Transverse colon (tissue), 4 donors: ENCODE results near the gene LRRC75A.

Source experiments
- EP300 ChIP-seq: sonication (generic); formaldehyde crosslinking; IDR thresholded peaks from one replicate; pipeline ENCODE4 v1.6.1; 2017; ENCODE audit warnings: antibody characterized with exemption, low read depth
- POLR2A ChIP-seq: fragments of 450-650 bp; IDR thresholded peaks from one replicate; pipeline ENCODE4 v1.6.1; 2016; ENCODE audit warnings: antibody characterized with exemption, mild to moderate bottlenecking, moderate library complexity
- POLR2AphosphoS5 ChIP-seq, 3 donors: sonication (generic); formaldehyde crosslinking; IDR thresholded peaks; one replicate each; pipeline ENCODE4 v1.6.1; 2016; ENCODE audit warnings: antibody characterized with exemption in 3 of 3
- TF ChIP-seq, protein P1 (sequence below), 5 experiments: fragments of 200-600 bp in 3 of 5; fragments of 450-650 bp in 2 of 5; sonication (generic) in 3 of 5; IDR thresholded peaks; 1 replicate in 2 of 5; 2 replicates in 3 of 5; pipeline ENCODE4 v1.5.1; 2016 to 2017; ENCODE audit warnings: antibody characterized with exemption in 5 of 5, inconsistent platforms in 3 of 5, mild to moderate bottlenecking in 2 of 5, moderate library complexity in 1 of 5

DNA sequence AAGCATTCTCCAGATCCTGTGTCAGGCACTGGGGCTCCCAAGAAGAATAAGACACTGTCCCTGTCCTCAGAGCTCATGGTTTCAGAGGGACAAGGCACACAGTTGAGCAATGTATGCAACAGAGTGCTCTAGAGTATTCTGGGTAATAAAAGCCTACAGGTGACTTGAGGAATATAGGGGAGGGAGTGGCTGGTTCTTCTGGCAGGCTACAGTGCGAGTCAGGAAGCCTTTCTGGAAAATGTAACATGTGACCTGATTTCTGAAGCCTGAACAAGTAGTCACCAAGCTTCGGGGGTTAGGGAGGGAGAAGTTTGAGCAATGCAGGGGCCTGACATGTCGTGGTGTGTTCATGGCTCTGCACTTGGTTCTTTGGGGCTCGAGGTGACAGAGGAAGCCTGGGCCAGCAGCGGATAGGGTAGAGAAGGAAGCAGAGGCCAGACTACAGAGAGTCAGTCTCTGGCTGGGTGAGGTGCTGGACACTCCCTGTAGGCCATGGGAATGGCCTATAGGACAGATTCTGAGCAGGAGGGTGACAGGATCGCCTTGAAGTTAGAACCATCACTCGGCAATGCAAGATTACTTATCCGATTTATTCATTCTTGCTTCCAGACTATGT is 16.0 kb upstream of the LRRC75A start:
- TF ChIP-seq, protein P1, sequence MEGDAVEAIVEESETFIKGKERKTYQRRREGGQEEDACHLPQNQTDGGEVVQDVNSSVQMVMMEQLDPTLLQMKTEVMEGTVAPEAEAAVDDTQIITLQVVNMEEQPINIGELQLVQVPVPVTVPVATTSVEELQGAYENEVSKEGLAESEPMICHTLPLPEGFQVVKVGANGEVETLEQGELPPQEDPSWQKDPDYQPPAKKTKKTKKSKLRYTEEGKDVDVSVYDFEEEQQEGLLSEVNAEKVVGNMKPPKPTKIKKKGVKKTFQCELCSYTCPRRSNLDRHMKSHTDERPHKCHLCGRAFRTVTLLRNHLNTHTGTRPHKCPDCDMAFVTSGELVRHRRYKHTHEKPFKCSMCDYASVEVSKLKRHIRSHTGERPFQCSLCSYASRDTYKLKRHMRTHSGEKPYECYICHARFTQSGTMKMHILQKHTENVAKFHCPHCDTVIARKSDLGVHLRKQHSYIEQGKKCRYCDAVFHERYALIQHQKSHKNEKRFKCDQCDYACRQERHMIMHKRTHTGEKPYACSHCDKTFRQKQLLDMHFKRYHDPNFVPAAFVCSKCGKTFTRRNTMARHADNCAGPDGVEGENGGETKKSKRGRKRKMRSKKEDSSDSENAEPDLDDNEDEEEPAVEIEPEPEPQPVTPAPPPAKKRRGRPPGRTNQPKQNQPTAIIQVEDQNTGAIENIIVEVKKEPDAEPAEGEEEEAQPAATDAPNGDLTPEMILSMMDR (IDR thresholded peaks at IDR 0.05) = peak in 4 of 5 experiments; percentile 10 to 60 (median 26)
- TF ChIP-seq POLR2A (no peak), POLR2AphosphoS5 (IDR thresholded peaks at IDR 0.05) (peak in 1 of 3 donors; percentile 46), EP300 (no peak)
